NCI-H69 (cell line): Measurements from ENCODE around the gene CCNB1IP1.
"Not testable (repeated sequence)": the region's sequence is repeated elsewhere in the genome, so short reads cannot be mapped to it uniquely, and the experiment has no call there.

Source experiments
- DNase-seq: peaks from one replicate; lab custom pipeline; 2025; lab: John Stamatoyannopoulos, UW

The CCNB1IP1 gene

DNA sequence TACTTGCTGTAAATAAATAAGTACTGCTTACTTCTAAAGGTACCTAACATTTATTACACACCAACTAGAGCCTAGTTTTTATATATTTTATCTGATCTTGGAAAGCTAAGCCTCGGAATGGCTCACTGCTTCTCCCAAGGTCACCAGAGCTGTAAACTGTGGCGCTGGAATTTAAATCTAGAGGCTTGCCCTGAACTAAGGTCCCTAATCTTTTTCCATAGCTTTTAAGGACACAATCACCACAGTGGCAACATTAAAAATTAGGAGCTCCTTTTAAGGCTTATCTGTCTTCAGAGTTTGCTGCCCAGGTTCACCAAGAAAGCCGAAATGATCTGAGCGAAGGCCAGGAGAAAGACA lies 670 bp downstream of the CCNB1IP1 start:
- peak; percentile 54 for DNase-seq

DNA sequence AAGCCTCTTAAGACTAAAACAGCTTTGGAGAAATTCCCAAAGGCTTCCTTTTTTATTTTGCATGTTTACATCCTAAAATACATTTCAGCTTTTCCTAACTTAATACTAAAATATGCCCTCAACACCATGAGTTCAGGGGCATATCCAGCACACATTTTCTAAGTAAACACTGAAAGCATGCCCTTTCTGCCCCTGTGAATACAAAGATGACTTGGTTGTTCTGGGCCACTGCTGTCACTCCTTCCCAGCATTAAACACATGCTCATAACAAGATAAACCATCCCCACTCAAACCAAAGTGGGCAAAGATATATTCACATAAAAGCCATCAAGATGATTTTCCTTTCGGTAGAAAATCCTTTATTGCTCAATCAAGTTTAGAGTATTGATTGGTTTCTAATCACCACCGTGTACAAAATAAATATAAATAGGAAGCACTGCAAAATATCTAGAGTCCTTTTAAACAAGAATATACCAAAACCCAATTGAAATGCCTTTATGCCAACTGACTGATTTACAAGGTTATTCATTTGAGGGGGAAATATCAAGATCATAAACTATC lies 1.9 kb downstream of the CCNB1IP1 start:
- no peak for DNase-seq

DNA sequence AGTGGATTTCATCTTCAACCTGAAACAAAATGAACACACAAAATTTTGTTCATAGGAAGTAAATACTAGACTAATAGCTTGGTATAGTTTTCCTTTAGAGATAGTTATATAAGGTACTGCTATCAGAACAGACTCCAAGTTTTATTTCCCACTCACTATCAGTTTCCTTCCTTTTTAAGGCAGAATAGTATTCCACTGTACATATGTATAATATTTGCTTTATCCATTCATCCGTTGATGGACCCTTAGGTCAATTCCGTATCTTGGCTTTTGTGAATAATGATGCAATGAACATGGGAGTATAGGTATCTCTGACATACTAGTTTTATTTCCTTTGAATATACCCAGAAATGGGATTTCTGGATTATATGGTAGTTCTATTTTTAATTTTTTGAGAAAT lies 3.7 kb downstream of the CCNB1IP1 start:
- no peak for DNase-seq

DNA sequence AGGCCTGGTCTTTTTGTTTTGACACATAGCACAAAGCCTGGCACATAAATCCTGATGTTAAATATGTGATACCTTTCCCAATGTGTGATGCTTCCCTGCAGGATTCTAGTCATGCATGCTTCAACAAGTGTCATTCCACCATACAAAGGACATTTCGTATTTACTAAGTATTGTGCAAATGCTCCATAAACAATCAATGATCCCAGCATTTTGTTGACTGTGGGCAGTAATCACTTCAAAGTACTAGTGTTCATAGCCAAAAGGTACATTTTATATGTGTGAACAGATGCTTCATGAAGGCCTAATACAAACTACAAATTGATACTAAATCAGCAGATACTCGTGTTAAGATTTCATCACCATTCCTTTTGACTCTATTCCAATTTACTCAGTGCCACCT lies 4.4 kb downstream of the CCNB1IP1 start:
- DNase-seq, result peak; percentile 54

DNA sequence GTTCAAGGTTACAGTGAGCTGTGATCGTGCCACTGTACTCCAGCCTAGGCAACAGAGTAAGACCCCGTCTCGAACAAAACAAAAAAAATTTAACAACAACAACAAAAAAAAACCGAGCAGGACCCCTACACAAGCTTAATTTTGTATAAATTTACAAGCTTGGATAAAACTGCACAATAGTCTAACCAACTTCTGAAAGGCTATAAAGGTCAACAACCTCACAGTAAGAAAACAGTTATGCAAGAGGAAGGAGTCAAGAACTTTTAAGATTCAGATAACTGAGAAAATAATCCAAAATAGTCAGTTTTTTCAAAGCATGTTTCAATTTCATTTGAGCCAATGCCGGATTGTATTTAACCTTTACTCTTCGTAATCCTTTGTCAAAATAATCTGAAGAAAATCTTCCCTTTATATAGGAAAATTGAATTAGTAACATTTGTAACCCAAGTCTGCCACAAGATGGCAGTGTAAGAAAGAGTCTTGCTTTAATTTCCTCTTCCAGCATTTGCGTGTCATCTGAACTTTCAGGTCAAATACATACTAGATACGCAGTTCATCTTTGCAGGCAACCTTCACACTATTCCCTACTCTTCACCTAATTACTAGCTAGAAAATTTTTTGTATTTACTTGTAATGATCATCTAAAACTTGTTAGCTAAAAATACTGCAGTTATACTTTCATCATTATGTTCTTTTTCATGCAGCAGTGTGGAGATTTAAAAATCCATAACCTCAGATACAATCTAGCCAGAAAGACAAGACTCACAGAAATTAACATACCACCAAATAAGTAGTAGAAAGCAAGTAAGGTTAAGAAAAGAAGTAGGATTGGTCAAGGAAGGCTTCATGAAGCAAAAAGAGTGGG lies 5.8 kb downstream of the CCNB1IP1 start:
- peak; percentile 79 for DNase-seq

DNA sequence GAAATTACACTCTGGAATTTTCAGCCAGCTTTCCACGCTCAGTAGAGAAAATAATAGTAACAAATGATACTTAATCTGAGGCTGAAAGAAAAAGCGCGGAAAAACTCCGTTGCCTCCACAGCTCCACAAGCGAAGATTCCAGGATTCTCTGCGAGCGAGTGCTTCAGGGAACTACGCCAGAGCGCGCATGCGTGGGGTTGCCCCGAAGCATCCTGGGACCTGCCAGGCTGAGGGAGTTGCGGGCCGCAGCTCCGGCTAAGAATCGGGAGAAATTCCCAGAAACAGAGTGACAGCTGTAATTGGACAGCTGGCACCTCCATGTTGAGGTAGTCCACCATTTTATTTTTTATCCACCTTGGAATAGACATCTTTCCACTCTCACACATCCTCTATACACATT lies 15.4 kb downstream of the CCNB1IP1 start:
- DNase-seq, result no peak

DNA sequence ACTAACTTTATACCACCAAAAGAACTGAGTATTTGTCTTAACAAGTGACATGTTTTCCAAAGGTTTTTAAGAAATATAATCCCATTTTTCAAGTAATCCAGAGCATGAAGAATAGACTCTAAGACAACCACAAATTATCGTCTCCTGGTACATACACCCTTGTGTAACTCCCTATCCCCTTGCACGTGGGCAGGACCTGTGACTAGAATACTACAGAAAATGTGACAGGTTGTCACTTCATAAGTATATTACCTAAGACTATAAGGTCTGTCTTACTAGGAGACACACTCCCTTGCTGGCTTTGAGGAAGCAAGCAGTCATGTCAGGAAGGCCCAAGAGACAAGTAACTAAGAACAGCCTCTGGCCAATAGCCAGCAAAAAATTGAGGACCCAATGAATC lies 19.1 kb downstream of the CCNB1IP1 start:
- no peak for DNase-seq

DNA sequence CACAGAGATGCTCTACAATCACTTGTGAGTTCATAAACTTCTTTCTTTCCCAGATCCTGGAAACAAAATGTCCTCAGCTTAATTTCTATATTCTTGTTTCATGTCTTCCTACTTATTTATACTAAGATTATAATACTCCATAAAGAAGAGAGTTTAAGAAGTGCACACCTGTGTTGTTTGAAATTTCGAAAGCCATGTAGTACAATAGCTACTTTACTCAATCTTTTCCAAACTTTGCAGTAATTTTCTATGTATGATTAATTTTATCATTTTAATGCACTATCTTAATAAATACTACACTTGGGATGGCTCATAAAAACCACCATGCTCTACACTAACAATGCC lies 27.0 kb downstream of the CCNB1IP1 start:
- no peak for DNase-seq

DNA sequence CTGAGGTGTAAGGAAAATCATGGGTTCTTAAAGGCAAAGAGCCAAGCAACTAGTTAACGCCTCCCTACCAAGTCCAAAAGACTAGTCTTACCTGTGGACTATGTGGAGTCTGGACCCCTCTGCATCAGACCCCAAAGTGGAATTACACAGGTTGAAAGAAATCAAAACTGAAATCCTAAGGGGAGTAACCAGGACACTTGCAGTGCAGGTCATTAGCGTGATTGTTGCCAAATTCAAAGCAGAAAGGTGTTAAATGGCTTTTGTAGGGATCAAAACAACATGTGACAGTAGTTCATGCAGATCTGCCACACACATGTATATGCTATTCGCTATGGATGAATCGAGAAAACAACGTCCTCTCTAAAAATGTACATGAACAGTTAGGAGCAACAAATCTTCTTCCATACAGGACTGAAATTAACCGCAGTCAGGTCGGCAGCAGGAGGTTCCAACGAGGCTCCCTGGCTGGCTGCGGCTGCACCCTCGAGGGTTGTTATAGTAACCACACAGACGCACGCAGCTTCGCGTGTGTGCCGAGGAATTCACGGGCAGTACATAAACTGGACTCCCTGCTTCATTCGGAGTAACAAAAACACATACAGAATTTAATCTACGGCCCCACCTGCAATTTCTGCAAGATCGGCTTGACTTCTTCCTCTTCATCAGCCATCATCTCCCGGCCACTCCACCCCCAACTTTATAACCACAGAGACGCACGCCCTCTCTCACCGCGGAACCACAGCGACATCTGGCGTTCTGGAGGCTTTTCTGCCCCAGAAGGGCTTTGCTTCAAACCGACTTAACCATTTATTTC lies 27.6 kb downstream of the CCNB1IP1 start, which contains the start of gene TTC5:
TTC5 (minus strand) TSS at position 687 of the 814 bp plus-strand sequence; CDS start at position 673, 14 bp downstream.
- DNase-seq, result peak; percentile 90

DNA sequence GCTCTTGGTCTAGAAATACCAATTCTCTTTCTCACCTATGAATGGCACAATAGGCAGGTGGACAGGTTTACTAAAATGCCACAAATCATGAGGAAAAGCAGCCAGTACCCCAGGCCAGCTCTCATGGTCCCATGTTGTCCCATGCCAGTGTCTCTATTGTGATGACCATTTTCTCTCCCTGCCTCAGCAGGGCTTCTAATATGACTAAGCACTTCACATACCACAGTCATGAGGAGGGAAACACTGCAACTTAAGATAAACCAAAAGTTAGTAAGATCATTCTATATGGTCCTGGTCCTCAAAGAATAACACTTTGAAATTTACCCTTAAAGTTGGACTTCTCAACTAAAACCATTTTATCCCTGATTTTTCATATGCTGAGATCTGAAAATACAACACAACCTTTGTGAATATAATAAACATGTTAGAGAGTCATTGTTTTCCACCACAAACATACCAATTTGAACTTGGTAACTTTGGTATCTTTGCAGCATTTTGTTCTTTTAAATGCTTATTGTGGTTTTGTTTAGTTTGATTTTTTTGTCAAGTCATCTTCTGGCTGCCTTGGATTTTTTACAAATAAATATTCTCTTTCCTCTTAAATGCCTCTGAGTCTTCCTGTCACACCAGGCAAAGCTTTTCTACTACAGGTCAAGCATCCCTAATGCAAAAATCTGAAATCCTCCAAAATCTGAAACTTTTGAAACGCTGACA lies 30.9 kb downstream of the CCNB1IP1 start:
- no peak for DNase-seq

DNA sequence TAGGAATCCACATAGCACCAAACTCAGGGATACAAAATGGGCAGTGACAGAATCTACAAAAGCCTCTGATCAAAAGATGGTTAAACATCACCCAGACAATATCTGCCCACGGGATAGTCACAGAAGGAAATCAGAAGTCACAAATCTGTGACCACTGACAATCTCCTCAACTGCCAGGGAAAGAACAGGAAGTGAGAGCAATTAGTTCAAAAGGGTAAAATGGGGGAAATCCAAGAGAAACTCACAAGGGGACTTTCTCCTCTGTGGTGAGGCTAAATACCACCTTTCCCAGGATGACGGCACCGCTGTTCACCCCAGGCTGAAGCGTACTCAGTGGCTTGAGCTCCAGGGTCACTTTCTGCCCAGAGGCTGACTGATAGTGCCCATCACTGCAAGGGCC lies 38.0 kb downstream of the CCNB1IP1 start:
- no peak for DNase-seq

DNA sequence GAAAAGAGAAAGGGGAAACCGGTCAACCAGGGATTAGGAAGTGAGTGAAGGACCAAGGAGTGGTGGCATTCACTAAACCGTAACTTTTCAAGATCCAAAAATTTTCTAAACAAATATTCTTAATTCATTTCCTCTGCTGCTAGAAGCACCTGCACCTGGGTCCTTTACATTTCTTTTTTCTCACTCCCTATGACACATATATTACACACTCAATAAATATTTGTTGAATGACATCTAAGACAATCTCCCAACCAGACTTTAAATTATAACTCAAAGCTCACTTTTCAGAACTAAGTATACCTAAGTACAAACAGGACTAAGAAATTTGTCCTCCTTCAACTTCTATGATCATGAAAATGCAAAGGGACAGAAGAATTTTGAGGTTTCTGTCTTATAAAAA lies 38.4 kb downstream of the CCNB1IP1 start:
- no peak for DNase-seq

DNA sequence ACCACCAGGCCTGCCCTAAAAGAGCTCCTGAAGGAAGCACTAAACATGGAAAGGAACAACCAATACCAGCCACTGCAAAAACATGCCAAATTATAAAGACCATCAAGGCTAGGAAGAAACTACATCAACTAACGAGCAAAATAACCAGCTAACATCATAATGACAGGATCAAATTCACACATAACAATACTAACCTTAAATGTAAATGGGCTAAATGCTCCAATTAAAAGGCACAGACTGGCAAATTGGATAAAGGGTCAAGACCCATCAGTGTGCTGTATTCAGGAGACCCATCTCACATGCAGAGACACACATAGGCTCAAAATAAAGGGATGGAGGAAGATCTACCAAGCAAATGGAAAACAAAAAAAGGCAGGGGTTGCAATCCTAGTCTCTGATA lies 51.1 kb downstream of the CCNB1IP1 start:
- not testable (repeated sequence) for DNase-seq

DNA sequence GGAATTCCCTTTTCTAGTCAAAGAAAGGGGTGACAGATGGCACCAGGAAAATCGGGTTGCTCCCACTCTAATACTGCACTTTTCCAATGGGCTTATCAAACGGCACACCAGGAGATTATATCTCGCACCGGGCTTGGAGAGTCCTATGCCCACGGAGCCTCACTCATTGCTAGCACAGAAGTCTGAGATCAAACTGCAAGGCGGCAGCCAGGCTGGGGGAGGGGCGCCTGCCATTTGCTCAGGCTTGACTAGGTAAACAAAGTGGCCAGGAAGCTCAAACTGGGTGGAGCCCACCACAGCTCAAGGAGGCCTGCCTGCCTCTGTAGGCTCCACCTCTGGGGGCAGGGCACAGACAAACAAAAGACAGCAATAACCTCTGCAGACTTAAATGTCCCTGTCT lies 52.8 kb downstream of the CCNB1IP1 start:
- not testable (repeated sequence) for DNase-seq

DNA sequence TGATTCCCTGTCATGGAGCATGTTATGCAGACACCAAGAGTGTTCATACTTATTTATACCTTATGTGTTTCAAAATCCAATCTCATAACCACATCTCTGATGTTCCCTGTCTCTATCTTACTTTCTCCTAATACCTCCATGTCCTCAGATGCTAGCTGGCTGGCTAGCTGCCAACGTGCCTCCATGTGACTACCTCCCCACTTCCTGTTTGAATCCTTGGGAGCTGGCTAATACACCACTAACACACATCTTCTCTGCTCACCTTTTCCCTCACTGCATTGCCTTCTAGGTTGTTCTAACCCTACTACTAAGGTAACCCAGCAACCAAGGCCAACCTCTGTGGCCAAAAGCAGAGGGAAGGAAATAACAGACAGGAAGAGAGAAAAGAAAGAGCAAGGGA lies 54.7 kb downstream of the CCNB1IP1 start:
- DNase-seq, result peak; percentile 50

DNA sequence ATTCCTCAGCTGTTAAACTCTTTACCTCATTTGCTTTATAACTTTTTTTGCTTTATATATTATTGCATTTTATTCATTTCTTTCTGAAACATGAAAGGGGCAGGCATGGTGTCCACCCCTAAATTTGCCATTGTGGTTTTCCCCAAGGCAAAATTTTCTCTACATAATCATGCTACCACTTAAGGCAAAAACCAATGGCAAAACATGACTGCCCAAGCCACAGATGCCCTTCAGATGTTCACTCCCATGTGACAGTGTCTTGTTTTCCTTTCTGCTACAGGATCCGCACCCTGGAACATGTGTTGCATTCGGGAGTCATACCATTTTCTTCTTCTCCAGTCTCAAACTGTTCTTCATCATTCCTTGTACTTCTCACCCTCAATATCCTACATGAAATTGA lies 55.7 kb downstream of the CCNB1IP1 start:
- DNase-seq, result no peak

DNA sequence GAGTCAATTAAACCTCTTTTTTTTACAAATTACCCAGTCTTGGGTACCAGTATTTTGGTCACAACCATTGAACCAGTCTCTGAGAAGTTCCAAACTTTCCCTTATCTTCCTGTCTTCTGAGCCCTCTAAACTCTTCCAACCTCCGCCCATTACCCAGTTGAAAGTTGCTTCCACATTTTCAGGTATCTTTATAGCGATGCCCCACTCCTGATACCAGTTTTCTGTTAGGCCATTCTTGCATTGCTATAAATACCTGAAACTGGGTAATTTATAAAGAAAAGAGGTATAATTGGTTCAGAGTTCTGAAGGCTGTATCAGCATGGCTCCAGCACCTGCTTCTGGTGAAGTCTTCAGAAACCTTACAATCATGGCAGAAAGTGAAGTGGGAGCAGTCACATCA lies 59.0 kb downstream of the CCNB1IP1 start:
- no peak for DNase-seq

DNA sequence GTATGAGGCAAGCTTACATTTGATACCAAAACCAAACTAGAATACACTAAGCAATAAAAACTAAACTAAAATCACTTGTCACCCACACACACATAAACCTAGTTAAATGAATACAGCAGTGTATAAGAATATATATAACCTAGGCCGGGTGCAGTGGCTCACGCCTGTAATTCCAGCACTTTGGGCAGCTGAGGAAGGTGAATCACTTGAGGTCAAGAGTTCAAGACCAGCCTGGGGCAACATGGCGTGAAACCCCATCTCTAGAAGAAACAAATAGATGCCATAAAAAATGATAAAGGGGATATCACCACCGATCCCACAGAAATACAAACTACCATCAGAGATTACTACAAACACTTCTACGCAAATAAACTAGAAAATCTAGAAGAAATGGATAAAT lies 68.7 kb downstream of the CCNB1IP1 start:
- not testable (repeated sequence) for DNase-seq

DNA sequence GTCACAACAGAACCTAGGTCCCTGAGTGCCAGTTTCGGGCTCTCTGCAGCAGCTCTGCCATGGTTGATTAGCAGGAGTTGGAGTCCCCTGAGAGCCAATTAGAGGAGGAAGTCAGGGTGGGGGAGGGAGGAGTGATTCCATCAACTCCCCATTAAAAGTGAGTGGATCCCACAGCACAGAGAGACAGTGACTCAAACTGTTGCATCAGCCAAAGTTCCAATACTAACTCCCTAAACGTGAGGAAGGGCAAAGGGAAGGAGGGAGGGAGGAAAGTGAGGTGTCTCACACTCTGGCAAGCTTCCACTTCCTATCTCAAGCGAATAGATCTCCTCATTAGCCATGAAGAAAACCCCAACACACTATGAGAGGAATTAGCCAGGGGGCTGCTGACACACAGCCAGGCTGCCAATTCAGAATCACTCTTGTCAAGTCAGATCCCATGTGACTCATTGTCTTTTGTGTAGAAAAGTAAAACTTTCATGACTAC lies 70.4 kb downstream of the CCNB1IP1 start:
- peak; percentile 23 for DNase-seq
